ENCODE measurements around the gene IGSF1. TPM values are rescaled to one million over a fixed set of nuclear protein-coding genes. Genes with fewer than 3 reads are reported as not detected.

IGSF1 gene
- total RNA-seq, 1 experiment from 2014 or later = not detected

DNA sequence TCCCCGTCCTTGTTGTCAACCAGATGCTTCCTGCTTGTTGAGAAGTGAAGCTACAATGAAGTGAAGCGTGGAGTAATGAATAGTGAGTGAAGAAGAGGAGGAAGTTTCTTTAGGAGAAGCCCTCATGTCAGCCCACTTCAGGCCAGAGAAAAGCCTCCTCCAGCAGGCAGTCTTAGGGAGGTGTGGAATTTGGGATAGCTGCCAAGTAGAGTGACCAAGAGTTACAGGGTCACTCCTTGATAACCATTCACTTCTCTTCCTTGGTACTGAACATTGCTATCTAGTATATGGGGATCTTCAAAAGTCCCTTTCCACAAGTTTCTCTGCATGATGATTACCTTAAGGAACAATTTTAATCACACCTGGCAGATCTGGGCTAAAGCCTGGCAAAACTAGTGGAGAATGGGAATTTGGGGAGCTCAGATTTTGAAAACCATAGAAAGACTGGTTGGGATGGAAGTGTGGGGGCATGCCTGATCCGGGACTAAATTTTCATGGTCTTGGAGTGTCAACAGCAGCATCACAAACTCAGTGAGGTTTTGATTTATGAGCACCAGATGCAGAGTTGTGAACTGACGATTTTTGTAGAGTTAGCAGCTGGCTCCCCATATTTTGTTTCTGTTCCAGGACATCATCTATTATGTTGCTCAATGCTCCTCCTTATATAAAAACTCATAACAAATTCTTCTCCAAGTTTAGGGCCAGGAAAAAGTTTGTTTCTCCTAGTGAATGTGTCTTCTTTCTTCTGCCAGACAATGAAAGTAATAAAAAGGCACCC is 53.1 kb downstream of the IGSF1 start:
- Histone ChIP-seq H3K36me3 (ENCODE audit: insufficient read depth, low read length) (no peaks in the 10 kb centered on the region), H3K79me2 (ENCODE audit: low read length) (no peaks in the 10 kb centered on the region), H3K9ac (ENCODE audit: low read length) (no peak overlapping the region), H3K27me3 (ENCODE audit: low read length) (no peaks in the 10 kb centered on the region), H3K4me3 (ENCODE audit: low read length) (no peak overlapping the region), H3K27ac (ENCODE audit: low read length) (no peak overlapping the region), H3K4me2 (ENCODE audit: low read depth, low read length, poor library complexity, severe bottlenecking) (no peak overlapping the region), H3K4me1 (ENCODE audit: low read length) (no peaks in the 10 kb centered on the region), H3K9me2 (replicated peaks; ENCODE audit: insufficient read depth, low read length) (no peaks in the 10 kb centered on the region), H2AFZ (ENCODE audit: low read length) (no peak overlapping the region), H4K20me1 (ENCODE audit: insufficient read depth, low read depth, low read length) (no peaks in the 10 kb centered on the region), H3K9me3 (ENCODE audit: low read length) (no peaks in the 10 kb centered on the region)
- no peak for DNase-seq

DNA sequence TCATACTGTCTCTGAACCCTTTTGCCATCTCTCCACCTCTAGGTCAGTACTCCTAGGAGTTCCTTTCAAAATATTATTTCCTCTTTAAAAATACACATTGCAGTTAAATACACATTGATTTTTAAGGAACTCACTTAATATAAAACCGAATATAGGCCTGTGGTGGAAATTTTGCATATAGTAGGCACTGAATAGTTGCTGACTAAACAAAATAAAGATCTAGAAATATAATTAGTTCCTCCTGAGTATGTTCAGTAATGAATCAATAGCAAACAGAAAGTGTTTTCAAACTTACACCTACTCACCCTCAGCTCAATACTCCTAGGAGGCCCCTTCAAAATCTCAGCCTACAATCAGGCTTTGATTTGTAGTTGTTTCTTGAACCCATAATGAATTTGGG is 61.5 kb downstream of the IGSF1 start:
- no peaks in the 10 kb centered on the region for H3K4me1 ChIP-seq (ENCODE audit: low read length)
- H3K79me2 ChIP-seq (ENCODE audit: low read length) = no peaks in the 10 kb centered on the region

GRCh38 chrX:131226591-131226990 is 62.5 kb downstream of the IGSF1 start:
- H3K9me2 ChIP-seq (replicated peaks; ENCODE audit: insufficient read depth, low read length) = no peaks in the 10 kb centered on the region
- H3K4me3 ChIP-seq (ENCODE audit: low read length) = no peak overlapping the region
- H3K36me3 ChIP-seq (ENCODE audit: insufficient read depth, low read length) = no peaks in the 10 kb centered on the region
- H4K20me1 ChIP-seq (ENCODE audit: insufficient read depth, low read depth, low read length) = no peaks in the 10 kb centered on the region
- H3K9me3 ChIP-seq (ENCODE audit: low read length) = no peaks in the 10 kb centered on the region
- H3K27me3 ChIP-seq (ENCODE audit: low read length) = no peaks in the 10 kb centered on the region
- no peak overlapping the region for H3K9ac ChIP-seq (ENCODE audit: low read length)
- H2AFZ ChIP-seq (ENCODE audit: low read length) = no peak overlapping the region
- no peak overlapping the region for H3K4me2 ChIP-seq (ENCODE audit: low read depth, low read length, poor library complexity, severe bottlenecking)
- no peaks in the 10 kb centered on the region for H3K4me1 ChIP-seq (ENCODE audit: low read length)
- no peaks in the 10 kb centered on the region for H3K79me2 ChIP-seq (ENCODE audit: low read length)
- DNase-seq = no peak
- H3K27ac ChIP-seq (ENCODE audit: low read length) = no peak overlapping the region

More for the DNA sequence above, 61.5 kb downstream of the IGSF1 start:
- Histone ChIP-seq H3K4me2 (ENCODE audit: low read depth, low read length, poor library complexity, severe bottlenecking) (no peak overlapping the region), H3K36me3 (ENCODE audit: insufficient read depth, low read length) (no peaks in the 10 kb centered on the region), H3K9me2 (replicated peaks; ENCODE audit: insufficient read depth, low read length) (no peaks in the 10 kb centered on the region), H3K9ac (ENCODE audit: low read length) (no peak overlapping the region), H4K20me1 (ENCODE audit: insufficient read depth, low read depth, low read length) (no peaks in the 10 kb centered on the region), H3K9me3 (ENCODE audit: low read length) (no peaks in the 10 kb centered on the region), H3K27ac (ENCODE audit: low read length) (no peak overlapping the region), H2AFZ (ENCODE audit: low read length) (no peak overlapping the region), H3K27me3 (ENCODE audit: low read length) (no peaks in the 10 kb centered on the region), H3K4me3 (ENCODE audit: low read length) (no peak overlapping the region)
- DNase-seq = no peak

DNA sequence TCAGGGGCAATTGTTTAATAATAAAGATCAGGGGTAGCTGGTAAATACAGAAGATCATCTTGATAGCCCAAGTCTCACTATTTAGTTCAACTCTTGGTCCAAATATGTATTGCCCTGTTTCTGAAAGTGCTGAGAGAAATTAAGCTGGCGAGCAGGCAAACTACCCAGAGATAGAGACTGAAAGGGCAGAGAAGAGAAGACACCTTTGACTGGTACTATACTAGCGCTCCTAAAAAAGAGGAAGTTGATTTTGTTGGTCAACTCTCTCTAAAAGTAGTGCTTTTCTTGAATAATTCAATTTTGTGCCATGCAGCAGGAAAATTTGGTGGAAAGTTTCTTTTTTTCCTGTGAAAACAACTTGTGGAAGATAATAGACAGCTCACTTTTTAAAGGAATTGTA is 64.0 kb downstream of the IGSF1 start:
- Histone ChIP-seq H3K4me3 (ENCODE audit: low read length) (no peak overlapping the region), H2AFZ (ENCODE audit: low read length) (no peak overlapping the region), H3K9ac (ENCODE audit: low read length) (no peak overlapping the region), H3K9me3 (ENCODE audit: low read length) (no peaks in the 10 kb centered on the region), H3K27me3 (ENCODE audit: low read length) (no peaks in the 10 kb centered on the region), H3K79me2 (ENCODE audit: low read length) (no peaks in the 10 kb centered on the region), H4K20me1 (ENCODE audit: insufficient read depth, low read depth, low read length) (no peaks in the 10 kb centered on the region), H3K9me2 (replicated peaks; ENCODE audit: insufficient read depth, low read length) (no peaks in the 10 kb centered on the region), H3K27ac (ENCODE audit: low read length) (no peak overlapping the region), H3K36me3 (ENCODE audit: insufficient read depth, low read length) (no peaks in the 10 kb centered on the region), H3K4me1 (ENCODE audit: low read length) (no peaks in the 10 kb centered on the region), H3K4me2 (ENCODE audit: low read depth, low read length, poor library complexity, severe bottlenecking) (no peak overlapping the region)
- DNase-seq = no peak

Other genes with a start within 250 kb of the IGSF1 start
- not detected in 2 replicates for gene ARHGAP36, start 231.0 kb downstream of the IGSF1 start, total RNA-seq (2014; rRNA removed; shearing (Covaris generic); ENCODE audit: low replicate concordance)